NB4 (cell line): ENCODE data around the gene HERPUD1.

Experiments used
- CTCF ChIP-seq: IDR thresholded peaks from one replicate; pipeline ENCODE4 v1.5.1; 2012; ENCODE audit warnings: low read depth, low read length
- MAX ChIP-seq: IDR thresholded peaks from 2 replicates; pipeline ENCODE4 v1.6.1; 2011; ENCODE audit warnings: low read depth, low read length
- MYC ChIP-seq: IDR thresholded peaks from 2 replicates; pipeline ENCODE4 v1.6.1; 2011; ENCODE audit warnings: low read depth, low read length
- POLR2A ChIP-seq: IDR thresholded peaks from 2 replicates; pipeline ENCODE4 v1.6.1; 2011; ENCODE audit warnings: mild to moderate bottlenecking; ENCODE audit not compliant: insufficient read length; ENCODE audit errors: extremely low read depth

- no peak for TF ChIP-seq MYC
- TF ChIP-seq CTCF: no peak
- TF ChIP-seq POLR2A: no peak
- no peak for TF ChIP-seq MAX
Measured at GRCh38 chr16:56967733-56968132, 35.8 kb downstream of the HERPUD1 start.
